Measurements from ENCODE around the gene PBLD. TPM values are rescaled to one million over a fixed set of nuclear protein-coding genes. Genes with fewer than 3 reads are reported as not detected.
"Not testable (repeated sequence)": the region's sequence is repeated elsewhere in the genome, so short reads cannot be mapped to it uniquely, and the experiment has no call there.

PBLD gene
- polyA plus RNA-seq, 1 experiment: 1.1 TPM

DNA sequence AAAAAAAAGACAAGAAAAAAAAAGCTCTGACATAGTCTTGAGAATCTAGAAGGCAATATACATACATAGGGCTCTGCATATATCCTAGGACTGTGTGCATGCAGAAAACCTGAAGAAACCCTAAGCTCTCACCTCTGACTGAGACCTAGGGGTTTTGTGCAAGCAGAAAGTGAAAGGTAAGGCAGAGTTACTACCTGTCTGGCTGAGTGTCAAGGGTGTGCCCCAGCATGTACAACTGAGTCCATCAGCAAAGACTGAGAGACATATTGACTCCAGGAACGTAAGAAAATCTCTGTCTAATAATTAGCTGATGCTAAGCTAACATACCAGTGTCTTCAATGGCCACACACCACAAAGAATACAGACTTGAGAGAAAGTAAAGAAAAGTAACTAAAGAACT lies 17.1 kb downstream of the PBLD start:
- ChIA-PET POLR2A (interaction anchor here (0.7 kb wide), 1 partner anchor 16 kb away, joined by 7 read pairs; no protein-coding TSS in a partner anchor), CTCF (interaction anchor here (0.6 to 4.6 kb wide), 4 partner anchors 10 to 103 kb away, joined by 3 to 25 read pairs (median 3); no protein-coding TSS in a partner anchor)
- TF ChIP-seq, protein P1, sequence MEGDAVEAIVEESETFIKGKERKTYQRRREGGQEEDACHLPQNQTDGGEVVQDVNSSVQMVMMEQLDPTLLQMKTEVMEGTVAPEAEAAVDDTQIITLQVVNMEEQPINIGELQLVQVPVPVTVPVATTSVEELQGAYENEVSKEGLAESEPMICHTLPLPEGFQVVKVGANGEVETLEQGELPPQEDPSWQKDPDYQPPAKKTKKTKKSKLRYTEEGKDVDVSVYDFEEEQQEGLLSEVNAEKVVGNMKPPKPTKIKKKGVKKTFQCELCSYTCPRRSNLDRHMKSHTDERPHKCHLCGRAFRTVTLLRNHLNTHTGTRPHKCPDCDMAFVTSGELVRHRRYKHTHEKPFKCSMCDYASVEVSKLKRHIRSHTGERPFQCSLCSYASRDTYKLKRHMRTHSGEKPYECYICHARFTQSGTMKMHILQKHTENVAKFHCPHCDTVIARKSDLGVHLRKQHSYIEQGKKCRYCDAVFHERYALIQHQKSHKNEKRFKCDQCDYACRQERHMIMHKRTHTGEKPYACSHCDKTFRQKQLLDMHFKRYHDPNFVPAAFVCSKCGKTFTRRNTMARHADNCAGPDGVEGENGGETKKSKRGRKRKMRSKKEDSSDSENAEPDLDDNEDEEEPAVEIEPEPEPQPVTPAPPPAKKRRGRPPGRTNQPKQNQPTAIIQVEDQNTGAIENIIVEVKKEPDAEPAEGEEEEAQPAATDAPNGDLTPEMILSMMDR (IDR thresholded peaks at IDR 0.05; ENCODE audit: insufficient read depth, low read depth, low read length): no peak
- H3K36me3 ChIP-seq (ENCODE audit: control insufficient read depth, insufficient read depth, low read length): no peaks in the 10 kb centered on the region
- H3K27me3 ChIP-seq (ENCODE audit: control insufficient read depth, insufficient read depth, low read length): no peaks in the 10 kb centered on the region
- DNase-seq (ENCODE audit: low read depth): no peak
- H3K4me3 ChIP-seq (ENCODE audit: low read depth, low read length): no peak overlapping the region

GRCh38 chr10:68314930-68315329 lies 17.8 kb downstream of the PBLD start:
- ChIA-PET POLR2A (interaction anchor here (0.7 kb wide), 1 partner anchor 17 kb away, joined by 7 read pairs; no protein-coding TSS in a partner anchor), CTCF (interaction anchor here (0.7 to 4.6 kb wide), 3 partner anchors 12 to 140 kb away, joined by 3 to 25 read pairs (median 3); no protein-coding TSS in a partner anchor)

GRCh38 chr10:68310531-68310930 lies 22.2 kb downstream of the PBLD start:
- H3K4me3 ChIP-seq (ENCODE audit: low read depth, low read length): no peak overlapping the region
- ChIA-PET CTCF (no interaction called here), POLR2A (no interaction called here)
- H3K36me3 ChIP-seq (ENCODE audit: control insufficient read depth, insufficient read depth, low read length): no peaks in the 10 kb centered on the region
- no peaks in the 10 kb centered on the region for H3K27me3 ChIP-seq (ENCODE audit: control insufficient read depth, insufficient read depth, low read length)
- no peak for DNase-seq (ENCODE audit: low read depth)
- TF ChIP-seq, protein P1 (IDR thresholded peaks at IDR 0.05; ENCODE audit: insufficient read depth, low read depth, low read length): no peak

More at GRCh38 chr10:68314930-68315329, 17.8 kb downstream of the PBLD start:
- not testable (repeated sequence) for H3K27me3 ChIP-seq (ENCODE audit: control insufficient read depth, insufficient read depth, low read length); DNase-seq (ENCODE audit: low read depth); H3K4me3 ChIP-seq (ENCODE audit: low read depth, low read length); H3K36me3 ChIP-seq (ENCODE audit: control insufficient read depth, insufficient read depth, low read length)

DNA sequence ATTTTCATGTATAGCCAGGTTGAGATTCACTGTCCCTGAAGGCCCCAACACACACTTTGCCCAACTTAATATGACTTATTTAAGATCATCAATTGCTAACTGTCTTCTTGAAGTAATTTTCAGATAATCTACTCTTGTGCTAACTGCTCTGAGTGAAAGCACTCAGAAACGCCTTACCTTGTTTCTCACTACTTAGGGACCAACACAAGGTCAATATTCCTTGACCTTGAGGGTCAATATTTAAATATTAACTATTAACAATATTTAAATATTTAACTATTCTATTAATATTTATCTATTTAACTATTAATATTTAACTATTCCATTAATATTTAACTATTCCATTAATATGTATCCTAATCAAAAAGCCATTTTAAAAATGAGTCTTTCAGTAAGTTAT lies 26.9 kb downstream of the PBLD start:
- no peak for DNase-seq (ENCODE audit: low read depth)
- TF ChIP-seq, protein P1 (IDR thresholded peaks at IDR 0.05; ENCODE audit: insufficient read depth, low read depth, low read length): no peak
- no peaks in the 10 kb centered on the region for H3K36me3 ChIP-seq (ENCODE audit: control insufficient read depth, insufficient read depth, low read length)
- CTCF ChIA-PET: interaction anchor here (0.6 to 1.4 kb wide), 4 partner anchors 18 to 605 kb away, joined by 3 to 4 read pairs (median 4); no protein-coding TSS in a partner anchor
- no peak overlapping the region for H3K4me3 ChIP-seq (ENCODE audit: low read depth, low read length)
- no peaks in the 10 kb centered on the region for H3K27me3 ChIP-seq (ENCODE audit: control insufficient read depth, insufficient read depth, low read length)
- POLR2A ChIA-PET: no interaction called here

DNA sequence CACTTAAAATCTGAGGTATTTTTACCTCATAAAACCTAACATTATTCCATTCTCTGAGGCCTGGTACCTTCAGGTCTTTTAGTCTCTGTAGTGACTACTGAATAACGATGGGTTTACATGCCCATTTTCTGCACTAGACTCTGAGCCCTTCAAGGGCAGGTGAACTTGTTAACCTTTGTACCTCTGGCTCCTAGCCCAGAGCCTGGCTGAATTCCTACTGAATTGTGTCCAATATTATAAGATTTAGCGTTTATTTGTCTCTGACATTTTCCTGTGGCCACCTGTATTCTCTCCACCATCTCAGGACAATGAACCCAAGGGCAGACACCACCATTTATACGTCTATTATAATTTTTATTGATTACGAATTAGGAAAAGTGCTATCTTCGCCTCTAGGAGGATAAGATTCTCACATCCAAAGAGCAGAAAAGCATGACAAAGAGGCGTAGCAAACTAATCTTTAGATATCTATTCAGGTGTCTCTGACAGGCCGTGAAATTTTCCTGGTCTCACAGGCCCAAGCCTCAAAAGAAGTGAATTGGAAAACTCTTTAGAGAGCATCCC lies 28.8 kb downstream of the PBLD start:
- Histone ChIP-seq H3K27me3 (ENCODE audit: control insufficient read depth, insufficient read depth, low read length) (no peaks in the 10 kb centered on the region), H3K36me3 (ENCODE audit: control insufficient read depth, insufficient read depth, low read length) (no peaks in the 10 kb centered on the region), H3K4me3 (ENCODE audit: low read depth, low read length) (no peak overlapping the region)
- TF ChIP-seq, protein P1 (IDR thresholded peaks at IDR 0.05; ENCODE audit: insufficient read depth, low read depth, low read length): no peak
- no peak for DNase-seq (ENCODE audit: low read depth)
- POLR2A ChIA-PET: no interaction called here
- CTCF ChIA-PET: interaction anchor here (0.7 to 4.9 kb wide), 4 partner anchors 10 to 449 kb away, joined by 3 to 93 read pairs (median 16); no protein-coding TSS in a partner anchor

Data from BJ (cell line).